Stimulated activated CD8-positive, alpha-beta memory T cell treated with anti-CD3 and anti-CD28 coated beads, Interleukin-7, amount 100 ng/mL, for 48 hours (primary cell): ENCODE results near the gene DNMBP.

Source experiments
- DNase-seq, 2 donors: peaks; one replicate each; pipeline ENCODE4 v3.0.0-alpha.2; 2020; ENCODE audit warnings: low read depth in 1 of 2; ENCODE audit errors: extremely low read depth in 1 of 2

The DNMBP gene

GRCh38 chr10:100009793-100010676 is at the start of gene DNMBP:
DNMBP (minus strand) TSS chr10:100009947; CDS start chr10:99972124, 37,823 bp downstream.
- DNase-seq: peak; percentile 65 to 76

DNA sequence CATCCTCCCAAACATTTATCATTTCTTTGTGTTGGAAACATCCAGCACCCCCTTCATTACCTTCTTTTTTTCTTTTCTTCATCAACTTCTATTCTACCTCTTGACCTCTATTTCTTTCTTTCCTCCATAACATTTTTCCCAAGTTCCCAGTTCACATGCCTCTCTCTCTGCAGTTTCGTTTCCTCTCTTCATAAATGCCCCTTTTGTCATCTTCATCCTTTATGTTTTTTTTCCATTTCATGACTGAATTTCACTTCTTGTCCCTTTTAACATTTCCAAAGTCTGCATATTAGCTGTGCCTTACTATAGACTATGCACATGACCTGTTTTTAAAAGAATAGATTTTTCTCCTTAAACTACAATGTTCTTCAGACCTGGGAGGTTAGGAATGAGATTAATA is 48.2 kb upstream of the DNMBP start:
- DNase-seq: no peak

DNA sequence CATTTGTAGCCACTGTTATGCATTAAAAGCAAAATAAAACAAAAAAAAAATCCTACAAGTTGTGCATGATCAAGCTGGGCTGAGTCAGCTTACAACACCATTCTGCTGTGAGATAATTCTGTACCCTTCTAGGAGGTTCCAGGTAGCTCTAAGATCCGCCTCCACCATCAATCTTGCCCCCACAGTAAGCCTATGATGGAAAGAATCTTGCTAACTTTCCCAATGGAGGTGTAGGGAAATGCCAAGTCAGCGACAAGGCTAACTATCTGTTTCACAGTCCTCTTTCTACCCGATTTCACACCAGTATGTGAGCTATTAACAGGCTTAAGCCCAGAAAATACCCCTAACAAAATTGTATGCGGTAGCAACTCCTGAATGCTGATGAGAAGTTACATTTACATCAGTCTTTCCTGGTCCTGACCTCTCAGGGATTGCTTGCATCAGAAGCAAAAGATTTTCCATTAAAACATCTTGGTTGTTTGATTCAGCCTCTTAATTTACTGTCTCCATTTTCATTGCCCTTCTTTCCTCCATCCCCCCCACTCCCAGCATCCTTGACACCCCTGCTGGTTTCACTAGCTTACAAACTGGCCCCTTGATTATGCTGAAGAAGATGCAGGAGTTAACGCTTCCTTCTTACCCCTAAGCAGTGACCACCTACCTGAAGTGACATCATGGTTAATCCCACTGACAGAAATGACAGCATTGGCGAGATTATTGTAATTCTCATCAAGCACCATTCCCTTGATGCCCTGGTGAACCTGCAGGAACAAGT is 44.1 kb upstream of the DNMBP start:
- DNase-seq: no peak

- DNase-seq: peak; percentile 34 to 61
Observed at GRCh38 chr10:100046021-100046486, 36.3 kb upstream of the DNMBP start.

DNA sequence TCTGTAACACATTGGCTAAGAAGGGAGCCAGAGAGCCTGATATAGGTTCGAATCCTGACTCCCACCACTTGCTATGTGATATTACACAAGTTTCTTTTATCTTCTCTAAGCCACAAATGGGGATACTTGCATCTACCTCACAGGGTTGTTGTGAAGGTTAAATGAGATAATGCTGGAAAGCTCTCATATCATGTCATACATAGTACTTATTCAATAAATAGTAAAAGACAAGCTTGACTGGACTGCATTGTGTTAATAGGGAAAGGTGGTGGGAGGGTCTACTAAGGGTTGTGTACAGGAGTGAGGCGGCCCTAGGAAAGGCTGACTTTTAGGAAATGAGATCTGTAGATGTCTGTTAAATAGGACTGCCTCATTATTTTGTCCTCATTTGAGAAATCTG is 35.8 kb upstream of the DNMBP start:
- DNase-seq: no peak

GRCh38 chr10:100043796-100044195 is 34.0 kb upstream of the DNMBP start:
- DNase-seq: no peak

GRCh38 chr10:100043344-100043743 is 33.6 kb upstream of the DNMBP start:
- DNase-seq: no peak

GRCh38 chr10:100041306-100042002 is 31.7 kb upstream of the DNMBP start:
- DNase-seq: no peak

GRCh38 chr10:100038561-100039071 is 28.9 kb upstream of the DNMBP start:
- DNase-seq: no peak

GRCh38 chr10:100037758-100038315 is 28.1 kb upstream of the DNMBP start:
- no peak for DNase-seq

DNA sequence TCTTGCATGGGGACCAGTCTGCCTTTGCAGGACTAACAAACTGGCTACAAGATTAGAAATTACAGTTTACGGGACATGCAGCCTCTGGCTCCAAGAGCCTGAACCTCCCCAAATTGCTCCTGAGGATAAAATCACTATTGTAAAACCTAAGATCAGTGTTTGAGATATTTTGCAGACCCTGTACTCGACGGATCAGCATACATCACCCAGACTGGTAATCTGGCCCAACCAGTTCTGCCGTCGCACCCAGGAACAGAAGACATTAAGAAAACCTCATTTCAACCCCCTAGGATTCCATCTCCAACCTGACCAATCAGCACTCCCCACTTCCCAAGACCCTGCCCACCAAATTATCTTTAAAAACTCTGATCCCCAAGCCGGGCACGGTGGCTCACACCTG is 27.1 kb upstream of the DNMBP start:
- DNase-seq: no peak

- DNase-seq: no peak
Observed at GRCh38 chr10:100033766-100034418, 24.1 kb upstream of the DNMBP start.

DNA sequence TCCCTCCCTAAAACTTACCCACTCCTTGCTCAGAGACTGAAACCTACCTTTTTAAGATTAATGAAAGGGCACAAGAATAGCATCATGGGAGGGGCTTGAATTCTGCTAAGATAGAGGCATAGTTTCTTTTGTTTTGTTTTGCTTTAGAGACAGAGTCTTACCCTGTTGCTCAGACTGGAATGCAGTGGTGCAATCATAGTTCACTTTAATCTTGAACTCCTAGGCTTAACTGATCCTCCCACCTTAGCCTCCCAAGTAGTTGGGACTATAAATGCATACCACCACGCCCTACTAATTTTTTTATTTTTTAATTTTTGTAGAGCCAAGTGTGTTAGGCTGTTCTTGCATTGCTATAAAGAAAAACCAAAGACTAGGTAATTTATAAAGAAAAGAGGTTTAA is 17.7 kb upstream of the DNMBP start:
- DNase-seq: no peak

DNA sequence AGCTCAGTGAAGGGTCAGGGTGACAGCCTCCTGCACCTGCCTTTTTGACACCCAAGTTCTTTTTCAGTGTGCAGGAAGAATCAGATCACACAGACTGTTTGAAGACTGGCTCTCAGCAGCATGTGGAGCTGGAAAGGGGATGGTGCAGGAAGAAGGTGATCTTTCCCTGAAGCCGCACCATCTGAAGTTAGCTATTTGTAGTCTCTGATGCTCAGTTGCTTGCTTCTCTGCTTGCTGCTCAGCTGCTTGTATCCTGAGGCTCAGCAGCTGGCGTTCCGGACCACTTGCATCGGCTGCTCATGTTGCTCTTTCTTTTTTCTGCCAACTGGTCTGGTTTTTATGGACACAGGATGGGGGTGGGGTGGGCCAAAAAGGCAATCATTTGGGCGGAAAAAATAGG is 15.8 kb upstream of the DNMBP start:
- DNase-seq: no peak

- no peak for DNase-seq
Observed at GRCh38 chr10:100024748-100025147, 15.0 kb upstream of the DNMBP start.

DNA sequence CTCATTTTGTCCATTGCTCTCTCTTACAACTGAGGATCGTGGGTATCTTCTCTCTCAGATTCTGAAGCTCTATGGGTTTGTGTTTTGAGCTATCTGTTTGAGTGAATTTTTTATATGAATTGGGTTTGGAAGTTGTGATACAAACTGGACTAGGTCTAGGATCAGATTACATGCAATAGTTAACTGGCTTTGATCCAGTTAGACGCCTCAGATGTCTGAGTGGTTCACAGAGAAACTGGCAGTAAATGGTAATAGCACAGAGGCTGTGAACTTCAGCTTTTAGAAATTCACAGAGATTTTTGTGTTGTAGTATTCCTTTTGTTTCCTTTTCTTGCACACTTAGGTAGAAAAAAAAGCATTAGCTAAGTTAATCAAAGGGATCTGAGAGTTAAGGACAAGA is 12.7 kb upstream of the DNMBP start:
- DNase-seq: no peak

- no peak for DNase-seq
Observed at GRCh38 chr10:100021322-100021721, 11.6 kb upstream of the DNMBP start.

DNA sequence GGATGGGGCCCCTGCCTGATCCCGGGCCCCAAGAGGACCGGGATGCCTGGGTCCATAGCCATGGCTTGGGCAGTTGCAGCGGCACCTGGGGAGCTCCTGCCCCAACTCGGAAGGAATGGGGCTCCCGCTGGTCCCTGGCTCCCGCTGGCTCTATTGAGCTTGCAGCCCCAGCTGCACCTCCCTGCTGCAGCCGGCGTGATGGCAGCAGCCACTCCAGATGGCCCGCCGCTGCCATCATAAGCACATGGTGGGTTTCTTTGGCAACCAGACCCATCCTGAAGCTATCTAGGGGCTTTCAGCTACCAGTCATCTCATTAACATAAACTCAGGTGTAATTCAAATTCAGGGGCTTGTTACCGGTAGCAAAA is 11.1 kb upstream of the DNMBP start:
- no peak for DNase-seq

DNA sequence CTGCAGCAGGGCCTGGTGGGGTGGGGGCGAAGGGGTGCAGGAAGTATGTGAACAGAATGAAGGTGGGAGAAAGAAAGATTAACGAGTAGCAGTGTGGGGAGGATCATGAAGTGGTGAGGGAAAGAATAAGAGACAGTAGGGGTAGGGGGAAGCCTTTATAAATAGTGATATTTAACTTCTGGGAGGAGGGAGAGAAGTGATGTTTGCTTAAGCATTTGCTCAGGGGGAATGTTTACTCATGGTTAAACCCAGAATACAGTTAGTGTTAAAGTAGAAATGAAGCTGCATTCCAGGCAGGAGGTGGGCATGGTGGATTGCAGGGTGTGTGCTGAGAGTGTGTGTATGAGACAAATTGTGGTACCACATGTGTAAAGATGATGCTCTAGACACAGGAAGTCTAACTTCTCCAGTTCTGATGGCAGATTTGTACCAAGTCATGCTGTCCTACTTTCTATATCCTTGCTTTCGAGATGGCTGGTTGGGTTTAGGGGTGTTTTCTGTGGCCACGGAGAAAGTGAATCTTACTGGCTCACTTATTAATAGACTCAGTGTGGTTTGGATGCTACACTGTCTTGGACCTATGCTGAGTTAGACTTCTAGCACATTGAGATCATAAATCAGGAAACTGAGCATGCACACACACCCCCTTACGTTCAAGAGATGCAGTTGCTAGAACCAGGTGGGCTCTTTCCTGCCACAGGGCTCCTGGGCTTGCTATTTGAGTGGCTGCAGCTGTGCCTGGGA is 10.6 kb upstream of the DNMBP start:
- no peak for DNase-seq

DNA sequence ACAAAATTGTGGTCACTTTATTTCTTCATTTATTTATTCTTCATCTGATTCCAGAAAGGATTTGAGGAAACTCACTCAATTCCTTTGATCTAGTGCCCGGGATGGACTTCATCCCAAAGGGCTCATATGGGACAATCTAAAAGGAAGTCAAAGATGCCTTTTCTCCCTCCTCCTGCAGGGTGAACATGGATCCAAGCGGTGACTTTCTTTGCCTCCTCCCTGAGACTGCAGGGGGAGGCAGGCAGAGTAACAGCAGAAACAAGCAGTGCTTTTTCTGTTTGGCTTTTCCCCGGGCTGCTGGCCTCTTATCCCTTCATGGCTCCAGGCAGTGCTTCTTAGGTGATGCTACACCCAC is 10.0 kb upstream of the DNMBP start:
- DNase-seq: no peak
